ENCODE measurements around the gene RPLP2. TPM values are rescaled to one million over a fixed set of nuclear protein-coding genes. Genes with fewer than 3 reads are reported as not detected.

RPLP2 gene
- total RNA-seq, 1 donor from 2014 or later, result 663 TPM

DNA sequence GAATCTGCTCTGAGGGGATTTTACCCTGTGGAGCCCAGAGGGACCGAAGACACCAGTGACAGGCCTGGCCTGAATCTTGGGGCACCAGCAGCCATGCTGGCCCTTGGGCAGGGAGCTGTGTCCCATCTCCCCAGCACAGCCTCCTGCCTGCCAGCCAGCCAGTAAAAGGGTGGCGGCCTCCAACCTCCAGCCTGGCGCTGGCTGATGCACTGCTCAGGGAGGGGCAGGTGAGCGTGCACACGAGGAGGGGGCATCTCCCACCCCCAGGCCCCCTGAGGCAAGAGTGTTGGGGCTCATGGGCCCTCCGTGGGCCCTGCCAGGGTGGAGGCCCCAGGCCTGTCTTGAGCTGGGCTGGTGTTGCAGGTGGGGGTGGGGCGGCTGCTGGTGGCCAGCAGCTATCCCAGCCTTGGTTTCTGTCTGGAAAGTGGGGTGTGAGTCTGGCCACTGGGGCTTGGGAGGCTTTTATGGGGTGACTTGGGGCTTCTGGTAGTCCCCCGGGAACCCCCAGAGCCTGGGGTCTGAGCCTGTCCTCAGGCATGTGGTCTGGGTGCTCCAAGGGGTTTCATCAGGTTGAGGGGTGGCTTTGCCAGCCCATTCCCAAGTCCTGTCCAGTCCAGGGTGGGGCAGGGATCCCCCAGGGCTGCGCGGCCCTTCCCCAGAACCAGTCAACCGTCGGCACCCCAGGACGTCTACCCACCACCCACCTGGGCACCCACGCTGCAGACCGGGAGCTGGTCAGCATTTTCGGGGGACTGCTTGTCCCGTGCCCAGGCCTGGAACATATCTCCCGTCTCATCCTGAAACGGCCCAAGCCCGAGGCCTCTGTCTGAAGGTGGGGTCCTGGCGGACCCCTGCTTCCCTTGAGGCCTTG is 50.7 kb downstream of the RPLP2 start:
- DNase-seq (ENCODE audit: low read depth), result no peak
- TF ChIP-seq, protein P1, sequence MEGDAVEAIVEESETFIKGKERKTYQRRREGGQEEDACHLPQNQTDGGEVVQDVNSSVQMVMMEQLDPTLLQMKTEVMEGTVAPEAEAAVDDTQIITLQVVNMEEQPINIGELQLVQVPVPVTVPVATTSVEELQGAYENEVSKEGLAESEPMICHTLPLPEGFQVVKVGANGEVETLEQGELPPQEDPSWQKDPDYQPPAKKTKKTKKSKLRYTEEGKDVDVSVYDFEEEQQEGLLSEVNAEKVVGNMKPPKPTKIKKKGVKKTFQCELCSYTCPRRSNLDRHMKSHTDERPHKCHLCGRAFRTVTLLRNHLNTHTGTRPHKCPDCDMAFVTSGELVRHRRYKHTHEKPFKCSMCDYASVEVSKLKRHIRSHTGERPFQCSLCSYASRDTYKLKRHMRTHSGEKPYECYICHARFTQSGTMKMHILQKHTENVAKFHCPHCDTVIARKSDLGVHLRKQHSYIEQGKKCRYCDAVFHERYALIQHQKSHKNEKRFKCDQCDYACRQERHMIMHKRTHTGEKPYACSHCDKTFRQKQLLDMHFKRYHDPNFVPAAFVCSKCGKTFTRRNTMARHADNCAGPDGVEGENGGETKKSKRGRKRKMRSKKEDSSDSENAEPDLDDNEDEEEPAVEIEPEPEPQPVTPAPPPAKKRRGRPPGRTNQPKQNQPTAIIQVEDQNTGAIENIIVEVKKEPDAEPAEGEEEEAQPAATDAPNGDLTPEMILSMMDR (conservative IDR thresholded peaks at IDR 0.05; ENCODE audit: low read depth, low read length), result no peak
- H3K4me3 ChIP-seq (ENCODE audit: low read depth, low read length), result no peak overlapping the region

GRCh38 chr11:861105-861479 is 51.3 kb downstream of the RPLP2 start:
- H3K4me3 ChIP-seq (ENCODE audit: low read depth, low read length), result no peak overlapping the region
- TF ChIP-seq, protein P1 (conservative IDR thresholded peaks at IDR 0.05; ENCODE audit: low read depth, low read length), result no peak
- no peak for DNase-seq (ENCODE audit: low read depth)

DNA sequence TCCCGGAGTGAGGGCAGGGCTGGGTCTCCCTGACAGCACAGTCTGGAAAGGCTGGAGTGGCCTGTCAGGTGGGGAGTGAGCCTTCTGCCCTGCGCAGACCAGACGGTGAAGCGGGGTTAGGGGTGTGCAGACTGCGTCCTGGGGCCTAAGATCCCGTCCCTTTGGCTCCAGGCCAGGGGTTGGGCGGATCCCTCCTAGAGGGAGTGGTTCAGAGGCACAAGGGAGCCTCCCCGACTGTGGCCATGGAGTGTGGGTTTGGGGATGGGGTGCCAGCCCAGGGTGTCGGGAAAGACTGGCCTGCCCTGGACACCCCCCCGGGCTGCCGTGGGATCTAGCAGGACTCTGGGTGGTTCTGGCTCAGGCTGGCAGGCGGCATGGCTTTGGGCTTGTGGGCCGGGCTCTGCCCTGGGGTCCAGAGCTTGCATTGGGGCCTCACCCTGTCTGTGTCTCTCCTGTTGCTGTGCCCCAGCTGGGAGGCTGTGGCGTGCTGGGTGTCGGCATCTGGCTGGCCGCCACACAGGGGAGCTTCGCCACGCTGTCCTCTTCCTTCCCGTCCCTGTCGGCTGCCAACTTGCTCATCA is 52.4 kb downstream of the RPLP2 start:
- H3K4me3 ChIP-seq (ENCODE audit: low read depth, low read length), result no peak overlapping the region
- DNase-seq (ENCODE audit: low read depth), result no peak
- TF ChIP-seq, protein P1 (conservative IDR thresholded peaks at IDR 0.05; ENCODE audit: low read depth, low read length), result no peak

Other genes with a start within 250 kb of the RPLP2 start
- gene LMNTD2, start 249.2 kb upstream of the RPLP2 start, total RNA-seq, result 1.5 and 2.2 TPM in 2 replicates
- 106 and 154 TPM in 2 replicates for gene RASSF7, start 249.0 kb upstream of the RPLP2 start, total RNA-seq
- gene PHRF1, start 233.5 kb upstream of the RPLP2 start, total RNA-seq, result 24.2 and 33.5 TPM in 2 replicates
- gene IRF7, start 194.0 kb upstream of the RPLP2 start, total RNA-seq, result 25.6 and 40.8 TPM in 2 replicates
- not detected in 2 replicates for gene CDHR5, start 185.0 kb upstream of the RPLP2 start, total RNA-seq
- not detected in 2 replicates for gene SCT, start 182.8 kb upstream of the RPLP2 start, total RNA-seq
- gene DRD4, start 172.7 kb upstream of the RPLP2 start, total RNA-seq, result not detected in 2 replicates
- gene DEAF1, start 114.7 kb upstream of the RPLP2 start, total RNA-seq, result 38.2 and 40.4 TPM in 2 replicates
- 10.7 and 20.8 TPM in 2 replicates for gene TMEM80, start 114.2 kb upstream of the RPLP2 start, total RNA-seq
- gene EPS8L2, start 103.7 kb upstream of the RPLP2 start, total RNA-seq, result 145 and 151 TPM in 2 replicates
- gene TALDO1, start 62.5 kb upstream of the RPLP2 start, total RNA-seq, result 332 and 365 TPM in 2 replicates
- 32.6 and 68.8 TPM in 2 replicates for gene GATD1, start 32.5 kb upstream of the RPLP2 start, total RNA-seq
- gene CEND1, start 19.9 kb upstream of the RPLP2 start, total RNA-seq, result 0.14 TPM in 1 of 2 replicates, not detected in the other
- 20.1 and 33.6 TPM in 2 replicates for gene SLC25A22, start 11.7 kb upstream of the RPLP2 start, total RNA-seq
- 17.4 and 32.1 TPM in 2 replicates for gene PIDD1, start 4.7 kb upstream of the RPLP2 start, total RNA-seq
- 19.1 and 34.7 TPM in 2 replicates for gene PNPLA2, start 8.9 kb downstream of the RPLP2 start, total RNA-seq
- 21.0 and 55.7 TPM in 2 replicates for gene CRACR2B, start 18.0 kb downstream of the RPLP2 start, total RNA-seq
- gene CD151, start 23.0 kb downstream of the RPLP2 start, total RNA-seq, result 538 and 626 TPM in 2 replicates
- gene POLR2L, start 32.6 kb downstream of the RPLP2 start, total RNA-seq, result 166 and 213 TPM in 2 replicates
- 118 and 188 TPM in 2 replicates for gene TSPAN4, start 32.9 kb downstream of the RPLP2 start, total RNA-seq
- 95.6 and 108 TPM in 2 replicates for gene CHID1, start 100.8 kb downstream of the RPLP2 start, total RNA-seq
- gene AP2A2, start 115.9 kb downstream of the RPLP2 start, total RNA-seq, result 48.5 and 49.8 TPM in 2 replicates
- gene MUC6, start 226.8 kb downstream of the RPLP2 start, total RNA-seq, result not detected in 2 replicates